KMS-11 (cell line): ENCODE measurements around the gene SNX24.

Experiments used
- H2AFZ ChIP-seq: fragments of 200-600 bp; sonication (generic); 2 replicates; pipeline ENCODE4 v1.6.1; 2016; ENCODE audit warnings: antibody characterized with exemption, mixed run types, low read depth
- H3K27ac ChIP-seq: fragments of 200-600 bp; sonication (generic); 2 replicates; pipeline ENCODE4 v1.6.1; 2016; ENCODE audit warnings: mild to moderate bottlenecking, mixed run types
- H3K27me3 ChIP-seq: fragments of 200-600 bp; sonication (generic); 2 replicates; pipeline ENCODE4 v1.6.1; 2017; ENCODE audit warnings: mild to moderate bottlenecking, low read depth, mixed run types, moderate library complexity; ENCODE audit not compliant: insufficient read depth
- H3K36me3 ChIP-seq: fragments of 200-600 bp; sonication (generic); 2 replicates; pipeline ENCODE4 v1.6.1; 2017; ENCODE audit warnings: mild to moderate bottlenecking, mixed run types; ENCODE audit not compliant: insufficient read depth
- H3K4me1 ChIP-seq: fragments of 200-600 bp; sonication (generic); 2 replicates; pipeline ENCODE4 v1.6.1; 2016; ENCODE audit warnings: mild to moderate bottlenecking, low read depth, mixed run types; ENCODE audit not compliant: poor library complexity, severe bottlenecking
- H3K4me2 ChIP-seq: fragments of 200-600 bp; sonication (generic); 2 replicates; pipeline ENCODE4 v1.7.0; 2016; ENCODE audit warnings: mild to moderate bottlenecking, mixed run types
- H3K4me3 ChIP-seq: fragments of 200-600 bp; sonication (generic); IDR thresholded peaks from 2 replicates; pipeline ENCODE4 v1.6.1; 2017; ENCODE audit warnings: low read depth, low read length, mixed read lengths; ENCODE audit not compliant: insufficient read depth
- H3K79me2 ChIP-seq: fragments of 200-600 bp; sonication (generic); 2 replicates; pipeline ENCODE4 v1.6.1; 2016; ENCODE audit warnings: low read depth, mixed run types; ENCODE audit not compliant: insufficient read depth
- H3K9ac ChIP-seq: fragments of 200-600 bp; sonication (generic); 2 replicates; pipeline ENCODE4 v1.6.1; 2016; ENCODE audit warnings: mild to moderate bottlenecking, mixed run types
- H4K20me1 ChIP-seq: fragments of 200-600 bp; sonication (generic); 2 replicates; pipeline ENCODE4 v1.6.1; 2016; ENCODE audit warnings: mild to moderate bottlenecking, mixed run types; ENCODE audit not compliant: insufficient read depth
- CTCF ChIP-seq: fragments of 200-600 bp; sonication (generic); conservative IDR thresholded peaks from 2 replicates; pipeline ENCODE4 v1.6.1; 2017; ENCODE audit warnings: low read depth, mild to moderate bottlenecking, antibody characterized with exemption, low read length, moderate library complexity, mixed read lengths

SNX24 gene

GRCh38 chr5:122916490-122916889, 71.1 kb downstream of the SNX24 start:
- Histone ChIP-seq H3K27ac (no peak overlapping the region), H2AFZ (no peak overlapping the region), H3K36me3 (no peaks in the 10 kb centered on the region), H3K79me2 (no peaks in the 10 kb centered on the region), H3K9ac (no peak overlapping the region), H3K4me2 (no peak overlapping the region), H3K4me3 (no peak overlapping the region), H3K4me1 (no peaks in the 10 kb centered on the region), H3K27me3 (no peaks in the 10 kb centered on the region), H4K20me1 (no peaks in the 10 kb centered on the region)
- TF ChIP-seq CTCF = no peak

DNA sequence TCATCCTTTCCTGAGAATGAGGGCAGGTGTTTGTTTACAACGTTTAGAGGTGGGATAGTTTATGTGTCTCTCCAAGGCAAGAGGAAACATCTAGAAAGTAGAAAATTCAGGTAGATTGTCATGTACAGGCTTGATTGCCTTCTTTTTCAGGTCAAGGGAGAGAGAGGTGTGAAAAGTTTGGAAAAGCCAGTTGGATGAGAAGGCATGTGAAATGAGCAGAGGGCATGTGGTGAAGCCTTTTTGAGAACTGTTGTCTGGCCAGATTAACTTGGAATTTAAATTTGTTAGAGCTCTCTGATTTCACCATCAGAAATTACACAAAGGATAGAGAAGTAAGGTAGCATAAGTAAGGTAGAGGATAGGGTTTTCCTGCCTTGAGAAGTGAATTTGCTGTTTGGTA, 74.6 kb downstream of the SNX24 start:
- no peaks in the 10 kb centered on the region for H3K4me1 ChIP-seq
- no peak overlapping the region for H2AFZ ChIP-seq
- no peak overlapping the region for H3K9ac ChIP-seq
- no peak overlapping the region for H3K4me2 ChIP-seq
- no peaks in the 10 kb centered on the region for H4K20me1 ChIP-seq
- TF ChIP-seq CTCF = no peak
- no peaks in the 10 kb centered on the region for H3K36me3 ChIP-seq
- H3K27ac ChIP-seq = no peak overlapping the region
- H3K4me3 ChIP-seq = no peak overlapping the region
- H3K79me2 ChIP-seq = no peaks in the 10 kb centered on the region
- no peaks in the 10 kb centered on the region for H3K27me3 ChIP-seq

- H3K79me2 ChIP-seq = no peaks in the 10 kb centered on the region
Observed at GRCh38 chr5:122921826-122922225, 76.4 kb downstream of the SNX24 start.

GRCh38 chr5:122924203-122924602, 78.8 kb downstream of the SNX24 start:
- no peak overlapping the region for H2AFZ ChIP-seq
- no peak overlapping the region for H3K9ac ChIP-seq
- H3K27ac ChIP-seq = no peak overlapping the region
- no peak overlapping the region for H3K4me2 ChIP-seq
- H3K36me3 ChIP-seq = no peaks in the 10 kb centered on the region
- no peaks in the 10 kb centered on the region for H4K20me1 ChIP-seq
- no peaks in the 10 kb centered on the region for H3K4me1 ChIP-seq
- H3K79me2 ChIP-seq = no peaks in the 10 kb centered on the region
- no peak overlapping the region for H3K4me3 ChIP-seq
- no peaks in the 10 kb centered on the region for H3K27me3 ChIP-seq
- no peak for TF ChIP-seq CTCF

More at GRCh38 chr5:122921826-122922225, 76.4 kb downstream of the SNX24 start:
- Histone ChIP-seq H3K4me2 (no peak overlapping the region), H3K4me1 (no peaks in the 10 kb centered on the region), H3K27me3 (no peaks in the 10 kb centered on the region), H3K36me3 (no peaks in the 10 kb centered on the region), H2AFZ (no peak overlapping the region), H4K20me1 (no peaks in the 10 kb centered on the region), H3K4me3 (no peak overlapping the region), H3K9ac (no peak overlapping the region), H3K27ac (no peak overlapping the region)
- no peak for TF ChIP-seq CTCF
